Fibroblast of lung (primary cell): Measurements from ENCODE around the gene UGT1A3.

Source experiments
- CTCF ChIP-seq, 2 donors: IDR thresholded peaks in 1 of 2; conservative IDR thresholded peaks in 1 of 2; 1 replicate in 1 of 2; 2 replicates in 1 of 2; pipeline ENCODE4 v1.5.1; 2011 to 2012; ENCODE audit warnings: low read length in 2 of 2, control low read depth in 1 of 2, inconsistent platforms in 1 of 2, low read depth in 1 of 2, mild to moderate bottlenecking in 1 of 2
- EZH2 ChIP-seq: IDR thresholded peaks from 2 replicates; pipeline ENCODE4 v1.5.1; 2012; ENCODE audit warnings: low read length, control low read depth, mild to moderate bottlenecking; ENCODE audit errors: missing control alignments

- TF ChIP-seq EZH2 (no peak), CTCF (conservative IDR thresholded peaks at IDR 0.05 in 1 of 2, IDR thresholded peaks at IDR 0.05 in 1 of 2; ENCODE audit: low read depth in 1 of 2, low read length in 2 of 2) (no peak)
Observed at GRCh38 chr2:233816771-233817170, 87.9 kb downstream of the UGT1A3 start.
